NCI-H345 (cell line): ENCODE data around the gene POC1B.
"Not testable (repeated sequence)": the region's sequence is repeated elsewhere in the genome, so short reads cannot be mapped to it uniquely, and the experiment has no call there.

Source experiments
- DNase-seq: peaks from one replicate; lab custom pipeline; 2025; lab: John Stamatoyannopoulos, UW

POC1B gene

DNA sequence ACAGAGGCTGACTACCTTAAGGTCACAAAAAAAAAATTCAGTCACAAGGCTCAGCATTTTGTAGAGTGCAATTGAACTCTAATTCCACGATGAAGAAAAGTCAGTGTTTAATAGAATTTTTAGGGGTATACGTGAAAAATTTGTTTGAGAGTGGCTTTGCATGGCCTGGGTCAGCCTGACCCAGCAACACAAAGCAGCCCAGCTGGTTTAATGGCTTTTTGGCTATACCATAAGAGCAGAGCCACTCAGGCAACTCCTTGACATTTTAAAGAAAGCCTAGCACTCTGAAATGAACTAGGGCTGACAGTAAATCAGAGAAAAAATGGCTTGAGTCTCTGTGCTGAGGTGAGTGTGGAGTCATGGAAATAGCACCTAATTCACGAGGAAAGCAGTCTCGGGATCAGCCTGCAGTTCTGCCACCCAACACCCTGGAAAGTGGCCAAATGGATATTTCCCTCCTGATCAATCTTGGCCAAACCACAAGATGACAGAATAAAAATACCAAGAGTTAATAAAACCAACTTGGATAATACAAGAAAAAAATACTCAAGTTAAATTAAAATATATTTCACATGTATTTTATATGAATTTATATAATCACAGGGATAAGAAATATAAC, 60.8 kb downstream of the POC1B start:
- no peak for DNase-seq

DNA sequence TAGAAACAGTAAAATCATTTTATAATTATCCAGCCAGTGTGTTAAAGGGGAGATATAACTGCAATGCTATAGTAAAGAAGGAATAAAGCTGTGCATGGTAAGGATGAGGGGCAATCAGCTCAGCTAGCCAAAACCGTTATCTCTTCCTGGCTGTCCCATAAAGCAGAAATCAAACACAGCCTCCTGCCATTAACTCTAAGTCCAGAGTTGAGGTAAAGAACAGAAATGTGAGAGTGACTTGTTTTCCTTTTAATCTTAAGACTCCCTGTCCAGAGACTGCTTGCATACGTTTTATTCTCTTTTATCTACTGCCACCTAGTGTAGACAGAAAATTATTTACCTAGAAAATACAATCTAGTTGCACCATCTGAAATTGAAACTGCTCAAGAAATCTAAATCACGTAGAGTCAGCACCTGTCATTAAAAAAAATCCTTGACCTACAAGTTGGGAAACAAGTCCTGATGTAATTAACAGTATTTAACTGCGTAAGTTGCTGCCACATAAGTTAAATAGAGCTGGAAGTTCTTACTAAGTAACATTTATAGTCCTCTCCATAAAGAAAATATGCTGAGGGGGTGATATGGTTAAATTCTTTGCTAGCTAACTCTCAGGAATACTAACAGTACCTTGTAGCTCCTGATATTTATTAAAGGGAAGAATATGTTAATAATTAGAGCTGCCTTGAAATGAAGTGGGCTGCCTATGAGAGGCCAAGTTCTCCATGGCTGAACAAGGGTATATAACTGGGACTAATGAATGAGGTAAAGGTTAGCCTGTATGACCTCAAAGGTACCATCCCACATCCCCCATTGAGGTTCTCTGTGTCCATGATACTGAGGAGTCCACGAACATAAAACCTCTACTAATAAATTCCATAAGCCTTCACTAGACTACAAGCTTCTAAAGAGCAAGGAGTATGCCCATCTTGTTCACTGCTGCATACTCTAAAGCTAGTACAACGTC, 63.9 kb downstream of the POC1B start:
- DNase-seq = peak; percentile 46

DNA sequence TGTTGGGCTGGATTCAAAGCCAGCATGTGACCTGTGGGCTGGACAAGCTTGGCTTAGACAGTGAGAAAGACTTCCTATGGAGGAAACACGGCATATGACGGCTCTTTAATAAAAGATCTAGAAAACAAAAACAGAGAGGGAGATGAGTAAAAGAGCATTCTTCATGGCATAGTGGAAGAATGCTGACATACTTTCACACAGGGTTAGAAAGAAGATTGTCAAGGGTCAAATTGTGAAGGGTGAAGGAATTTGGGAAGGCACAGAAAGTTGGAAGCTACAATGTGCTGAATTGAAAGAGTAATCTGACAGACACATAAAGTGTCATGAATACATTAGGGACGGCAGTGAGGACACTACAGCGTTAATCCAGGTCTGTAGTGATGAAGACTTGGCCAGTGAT, 64.7 kb downstream of the POC1B start:
- DNase-seq = no peak

DNA sequence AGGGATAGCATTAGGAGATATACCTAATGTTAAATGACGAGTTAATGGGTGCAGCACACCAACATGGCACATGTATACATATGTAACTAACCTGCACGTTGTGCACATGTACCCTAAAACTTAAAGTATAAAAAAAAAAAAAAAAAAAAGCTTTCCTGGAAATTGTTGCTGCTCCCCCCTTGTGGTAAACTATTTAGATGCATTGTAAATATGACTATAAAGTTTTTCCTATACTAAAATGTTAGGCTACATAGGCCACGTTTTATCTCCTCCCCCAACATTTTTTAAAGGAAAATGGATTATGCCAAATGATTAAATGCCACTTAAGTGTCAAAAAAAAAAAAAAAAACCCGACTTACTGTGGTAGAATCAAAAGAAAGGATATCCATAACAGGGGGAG, 66.6 kb downstream of the POC1B start:
- DNase-seq = not testable (repeated sequence)

DNA sequence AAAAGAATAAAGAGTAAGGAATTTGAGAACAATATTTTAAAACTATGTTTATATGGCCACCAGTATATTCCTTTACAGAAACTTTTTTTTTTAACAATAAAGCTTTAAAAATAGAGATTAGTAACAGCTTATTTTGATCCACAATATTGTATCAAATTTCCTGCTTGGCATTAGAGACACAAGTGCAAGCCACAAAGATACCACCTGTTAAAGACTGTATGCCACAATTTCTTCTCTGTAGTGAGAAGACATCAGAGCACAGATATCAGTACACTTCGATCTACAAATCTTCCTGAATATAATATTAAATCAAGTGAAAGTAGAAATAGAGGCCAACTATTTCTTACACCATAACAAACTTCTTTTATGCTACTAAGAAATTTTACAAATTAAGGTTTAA, 69.3 kb downstream of the POC1B start:
- no peak for DNase-seq

DNA sequence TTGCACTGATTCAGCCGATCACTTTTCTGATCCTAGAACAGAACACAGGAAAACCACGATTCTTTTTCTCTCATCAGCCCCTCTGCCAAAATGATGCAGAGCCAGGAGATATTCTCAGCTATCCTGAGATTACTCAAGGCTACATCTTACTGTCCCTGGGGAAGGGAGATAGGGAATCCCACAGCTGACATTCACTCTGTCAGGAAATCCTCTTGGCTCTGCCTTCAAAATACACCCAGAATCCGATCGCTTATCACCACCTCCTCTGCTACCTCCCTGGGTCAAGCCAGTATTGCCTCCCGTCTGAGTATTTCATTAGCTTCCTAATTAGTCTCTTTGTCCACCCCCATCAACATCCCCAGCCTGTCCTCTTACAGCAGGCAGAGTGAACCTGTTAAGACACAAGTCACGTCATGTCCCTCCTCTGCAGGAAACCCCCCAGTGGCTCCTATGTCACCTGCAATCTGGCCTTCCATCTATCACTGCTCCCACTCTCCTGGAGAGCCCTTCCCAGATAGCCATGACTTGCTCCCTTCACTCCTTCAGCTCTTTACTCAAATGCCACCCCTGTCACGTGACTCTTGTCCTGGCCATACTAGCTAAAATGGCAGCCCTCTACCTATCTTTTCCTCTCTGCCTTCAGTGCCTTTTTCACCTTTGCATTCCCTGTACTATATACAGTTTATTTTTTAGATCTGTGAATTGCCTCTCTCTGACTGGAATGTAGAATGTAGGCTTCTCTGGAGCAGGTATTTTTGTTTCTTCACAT, 71.6 kb downstream of the POC1B start:
- no peak for DNase-seq

DNA sequence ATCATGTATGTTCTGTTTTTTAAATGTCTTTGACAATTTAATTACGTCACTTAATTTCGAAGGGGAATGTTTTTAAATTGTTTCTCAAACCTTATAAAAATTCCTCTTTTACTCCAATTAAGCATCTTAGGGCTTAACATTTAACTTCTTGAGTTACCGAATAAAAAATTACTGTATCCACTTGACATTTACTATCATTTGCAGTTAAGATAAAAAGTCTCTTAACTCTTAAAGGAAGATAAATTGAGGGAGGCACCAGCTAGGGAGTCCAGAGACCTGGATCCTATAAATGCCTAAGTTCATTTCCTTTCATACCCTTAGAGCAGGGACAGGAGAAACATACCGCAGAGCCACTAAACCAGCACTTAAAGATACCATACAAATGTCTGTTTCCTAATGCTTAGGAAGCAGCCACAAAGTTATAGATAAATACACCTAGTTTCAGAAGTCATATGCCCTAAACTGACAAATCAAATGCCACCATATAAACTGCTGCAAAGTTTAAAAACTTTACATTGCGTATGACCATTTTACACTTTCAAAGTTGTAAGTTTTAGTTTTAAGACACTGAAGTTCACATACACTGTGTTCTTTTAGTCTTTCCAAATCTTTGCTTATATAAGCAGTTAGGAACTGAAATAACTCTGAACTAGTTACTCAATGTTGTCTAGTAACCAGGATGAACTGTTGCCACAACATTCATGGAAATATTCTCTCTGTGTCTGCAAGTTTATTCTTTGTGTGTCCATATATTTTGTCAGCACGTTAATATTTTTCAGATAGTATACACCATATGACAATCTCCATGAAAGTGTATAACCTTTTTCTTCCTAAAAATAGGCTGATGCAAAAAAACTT, 72.5 kb downstream of the POC1B start:
- no peak for DNase-seq

DNA sequence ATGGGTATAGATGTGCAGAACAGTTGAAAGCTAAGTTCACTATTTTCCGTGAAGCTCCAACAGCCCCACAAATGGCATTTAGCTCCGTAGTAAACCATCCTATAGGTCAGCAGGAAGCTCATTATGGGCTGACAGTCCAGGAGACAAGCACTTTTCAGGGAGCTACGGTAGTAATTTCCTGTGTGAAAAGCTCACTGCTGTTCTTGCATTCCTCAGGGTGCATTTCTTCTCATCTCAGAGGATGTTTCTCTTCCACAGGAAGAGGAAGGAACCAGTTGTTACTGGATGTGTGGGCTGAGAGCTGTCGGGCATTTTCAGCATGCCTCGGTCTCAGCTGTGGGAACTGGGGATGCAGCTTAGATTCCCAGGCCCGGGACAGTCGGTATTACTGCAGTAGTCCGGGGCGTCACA, 74.0 kb downstream of the POC1B start:
- no peak for DNase-seq

DNA sequence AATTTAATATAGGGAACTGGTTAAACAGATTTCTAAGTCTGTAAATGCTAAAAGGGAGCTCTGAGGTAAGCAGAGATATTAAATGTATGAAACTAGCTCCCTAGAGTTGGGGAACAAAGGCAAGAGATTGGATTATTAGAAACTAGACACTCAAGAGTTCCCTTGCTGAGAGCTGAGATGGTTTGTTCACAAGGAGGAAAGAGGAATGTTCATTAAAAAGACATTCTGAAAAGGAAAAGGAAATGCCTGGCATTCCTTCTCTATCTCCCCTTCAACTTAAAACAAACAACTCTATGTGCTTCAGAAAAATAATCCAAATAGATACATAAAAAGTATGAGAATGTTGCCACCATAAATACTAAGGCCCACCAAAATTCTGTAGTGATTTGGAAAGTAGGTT, 74.9 kb downstream of the POC1B start:
- no peak for DNase-seq

DNA sequence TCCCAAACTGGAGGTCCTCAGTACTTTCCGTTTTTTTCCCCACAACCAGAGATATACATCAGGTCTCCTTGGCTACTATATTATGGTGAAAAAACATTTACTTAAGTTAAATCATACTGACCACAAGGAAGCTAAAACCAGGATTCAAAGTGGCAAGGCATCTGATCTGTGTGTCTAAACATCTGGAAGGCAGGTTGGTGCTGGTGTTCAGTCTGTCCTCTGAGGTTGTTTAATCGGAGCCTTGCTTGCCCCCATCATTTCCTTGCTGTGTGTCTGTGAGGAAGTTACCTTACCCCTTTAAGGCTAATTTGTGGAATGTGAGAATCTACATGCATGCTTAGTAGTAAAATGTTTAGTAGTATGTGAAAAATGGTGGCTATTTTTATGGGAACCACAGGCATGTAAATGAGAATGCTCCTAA, 76.9 kb downstream of the POC1B start:
- no peak for DNase-seq

DNA sequence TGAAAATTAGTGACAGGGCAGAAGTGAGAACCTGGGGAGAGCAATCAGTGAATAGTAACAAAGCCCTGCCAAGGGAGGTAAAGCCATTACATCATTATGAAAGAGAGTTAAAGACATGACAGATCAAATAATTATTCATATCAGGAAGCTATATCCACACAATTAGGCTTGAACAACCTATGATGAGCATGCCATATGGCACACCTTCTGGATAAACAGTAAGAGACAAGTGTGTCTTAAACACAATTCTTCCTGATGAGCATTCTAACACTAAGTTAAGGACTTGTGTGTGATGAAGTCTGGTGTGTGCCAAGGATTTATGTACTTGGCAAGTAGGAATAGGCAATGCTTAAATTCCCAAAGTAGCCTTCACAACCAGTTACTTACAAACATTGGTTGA, 77.3 kb downstream of the POC1B start:
- DNase-seq = no peak

DNA sequence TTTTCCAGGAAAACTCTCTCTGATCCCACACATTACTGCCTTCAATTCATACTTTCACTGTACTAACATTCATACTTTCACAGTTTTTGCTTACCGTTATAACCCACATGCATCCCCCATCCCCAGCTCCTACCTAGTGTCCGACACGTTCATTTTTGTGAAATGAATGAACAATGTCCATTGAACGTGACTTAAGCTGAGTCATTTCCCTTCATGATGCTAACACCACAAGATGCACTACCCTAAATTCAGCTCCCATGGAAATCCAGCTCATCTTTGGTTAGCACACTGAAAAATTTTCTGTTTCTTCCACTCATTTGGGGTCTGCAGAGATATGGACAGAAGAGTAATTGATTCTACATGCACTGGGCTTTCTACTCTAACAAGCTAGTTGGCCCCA, 85.9 kb downstream of the POC1B start:
- DNase-seq = no peak

DNA sequence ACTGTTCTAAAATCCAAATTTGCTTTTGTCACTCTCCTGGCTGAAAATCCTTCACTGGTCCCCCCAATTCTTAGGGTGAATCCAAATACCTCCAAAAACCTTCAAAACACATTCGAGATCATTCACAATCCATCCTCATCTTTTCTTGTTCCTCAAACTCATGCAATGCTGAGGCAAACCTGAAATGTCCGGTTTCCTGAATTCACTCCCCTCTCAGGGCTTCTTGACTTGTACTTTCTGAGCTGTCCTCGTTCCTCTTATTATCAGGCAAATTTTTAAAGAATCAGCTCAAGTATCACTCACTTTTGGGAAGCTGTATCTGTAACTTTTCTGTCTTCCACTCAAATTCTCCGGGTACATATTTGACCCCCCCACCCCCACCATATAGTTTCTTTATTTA, 88.6 kb downstream of the POC1B start:
- DNase-seq = no peak

DNA sequence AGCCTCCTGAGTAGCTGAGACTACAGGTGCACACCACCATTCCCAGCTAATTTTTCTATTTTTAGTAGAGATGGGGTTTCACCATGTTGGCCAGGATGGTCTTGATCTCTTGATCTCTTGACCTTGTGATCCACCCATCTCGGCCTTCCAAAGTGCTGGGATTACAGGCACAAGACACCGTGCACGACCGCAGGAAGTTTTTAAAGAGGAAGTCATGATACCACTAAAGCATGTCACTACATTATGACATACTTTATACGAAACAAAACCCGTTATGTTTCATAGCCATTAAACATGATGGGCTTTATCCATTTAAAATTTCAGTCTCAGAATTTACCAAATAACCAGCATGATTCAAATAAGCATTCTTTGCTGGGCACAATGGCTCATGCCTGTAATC, 89.8 kb downstream of the POC1B start:
- DNase-seq = no peak

DNA sequence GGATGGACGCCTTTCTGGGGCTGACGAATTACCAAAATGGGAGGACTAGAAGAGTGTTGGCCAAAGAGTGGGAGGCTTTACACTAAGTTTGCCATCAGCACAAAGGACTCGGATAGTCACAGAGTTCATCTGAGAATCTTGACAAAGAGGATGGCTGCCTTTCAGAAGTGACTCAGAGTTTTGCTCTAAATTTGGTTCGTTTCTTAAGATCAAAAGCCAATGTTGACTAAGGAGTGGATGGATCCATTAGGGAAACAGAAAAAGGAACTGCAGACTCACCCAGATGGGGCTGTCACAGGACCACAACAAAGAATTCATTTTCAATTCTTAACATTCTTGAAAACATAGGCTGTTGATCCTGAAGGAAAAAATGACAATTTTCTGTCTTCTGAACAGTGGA, 92.2 kb downstream of the POC1B start:
- no peak for DNase-seq

DNA sequence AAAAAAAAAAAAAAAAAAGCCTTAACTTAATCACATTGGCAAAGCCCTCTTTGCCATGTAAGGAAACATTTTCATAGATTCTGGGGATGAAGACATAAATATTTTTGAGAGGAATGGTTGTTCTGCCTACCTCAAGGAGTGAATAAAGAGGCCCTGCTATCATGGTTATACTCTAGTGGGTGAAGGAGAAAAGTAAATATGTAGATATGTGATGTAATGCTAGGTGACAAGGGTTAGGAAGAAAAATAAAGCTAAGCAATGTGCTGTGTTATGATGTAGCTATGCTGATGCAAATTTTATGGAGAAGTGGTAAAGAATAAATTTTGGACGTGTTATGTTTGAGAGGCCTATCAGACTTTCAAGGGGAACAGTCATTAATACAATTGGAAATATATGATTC, 93.5 kb downstream of the POC1B start:
- no peak for DNase-seq

DNA sequence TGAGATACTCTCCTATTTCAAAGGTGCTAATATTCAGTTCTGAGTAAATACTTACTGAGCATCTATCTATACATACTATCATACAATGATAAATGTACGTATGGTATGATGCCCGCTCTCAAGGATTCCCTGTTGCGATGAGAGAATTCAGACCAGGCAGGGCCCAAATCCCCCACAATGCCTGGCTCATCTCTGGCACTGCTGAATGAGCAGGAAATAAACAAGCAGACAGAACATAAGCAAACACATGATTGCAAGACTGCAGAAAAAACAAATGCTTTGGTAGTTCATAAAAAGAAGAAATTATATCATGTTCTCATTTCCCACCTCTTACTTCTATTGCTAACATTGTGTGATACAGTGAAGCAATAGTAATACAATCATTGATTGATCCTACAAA, 96.3 kb downstream of the POC1B start:
- DNase-seq = no peak

DNA sequence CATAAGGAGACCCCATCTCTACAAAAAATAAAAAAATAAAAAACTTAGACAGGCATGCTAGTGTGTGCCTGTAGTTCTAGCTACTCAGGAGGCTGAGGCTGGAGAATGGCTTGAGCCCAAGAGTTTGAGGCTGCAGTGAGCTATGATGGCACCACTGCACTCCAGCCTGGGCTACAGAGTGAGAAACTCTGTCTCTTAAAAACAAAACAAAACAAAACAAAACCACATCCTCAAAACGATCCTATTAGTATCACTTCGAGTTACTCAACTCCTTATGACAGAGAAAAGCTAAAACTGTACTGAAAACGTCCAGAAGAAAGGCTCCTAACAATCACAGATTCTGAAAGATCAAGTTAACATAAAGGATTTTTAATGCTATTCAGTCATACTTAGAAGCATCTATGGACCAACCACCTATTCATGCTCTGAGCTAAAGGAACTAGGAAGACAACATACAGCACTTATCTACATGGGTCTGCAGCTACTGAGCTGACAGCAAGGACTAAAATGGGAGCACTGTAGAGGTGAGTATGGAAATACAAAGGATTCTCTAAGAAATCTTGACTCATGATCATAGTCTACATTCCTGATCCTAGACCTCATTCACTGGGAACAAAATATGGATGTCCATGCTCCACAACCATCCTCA, 98.2 kb downstream of the POC1B start:
- no peak for DNase-seq

DNA sequence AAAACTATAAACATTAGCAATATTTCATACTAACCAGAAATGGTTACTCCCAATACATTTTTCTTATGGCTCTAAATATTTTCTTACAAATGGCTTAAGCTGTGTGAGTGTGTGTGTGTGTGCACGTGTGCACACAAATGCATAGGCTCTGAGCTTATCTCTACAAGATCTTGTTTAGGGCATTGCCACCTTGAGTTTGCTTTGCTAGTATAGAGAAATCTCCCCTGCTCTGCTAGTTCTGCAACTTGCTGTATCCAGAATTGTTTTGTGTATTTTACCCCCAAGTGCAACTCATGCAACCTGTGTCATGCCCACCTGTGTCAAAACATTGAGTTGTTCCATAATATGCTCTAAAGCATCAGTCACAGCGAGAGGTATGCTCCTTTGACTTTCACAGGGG, 101.0 kb downstream of the POC1B start:
- DNase-seq = no peak

DNA sequence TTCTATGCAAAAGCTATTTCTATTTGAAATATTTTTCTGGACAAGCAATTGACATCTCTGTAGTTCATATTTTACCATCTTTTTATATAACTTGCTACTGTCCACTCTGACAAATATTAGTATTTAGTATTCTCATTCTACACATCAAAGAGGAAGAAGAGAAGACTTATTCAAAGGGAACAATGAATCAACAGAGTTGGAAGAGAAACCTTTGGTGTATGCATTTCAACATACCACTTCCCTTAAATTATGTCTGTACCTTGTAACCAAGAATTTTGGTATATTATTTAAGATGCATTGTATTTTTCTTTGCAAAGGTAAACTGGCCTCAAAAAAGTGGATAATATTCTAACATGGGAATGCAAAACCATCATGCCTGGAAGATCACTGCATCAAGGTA, 101.5 kb downstream of the POC1B start:
- DNase-seq = no peak

DNA sequence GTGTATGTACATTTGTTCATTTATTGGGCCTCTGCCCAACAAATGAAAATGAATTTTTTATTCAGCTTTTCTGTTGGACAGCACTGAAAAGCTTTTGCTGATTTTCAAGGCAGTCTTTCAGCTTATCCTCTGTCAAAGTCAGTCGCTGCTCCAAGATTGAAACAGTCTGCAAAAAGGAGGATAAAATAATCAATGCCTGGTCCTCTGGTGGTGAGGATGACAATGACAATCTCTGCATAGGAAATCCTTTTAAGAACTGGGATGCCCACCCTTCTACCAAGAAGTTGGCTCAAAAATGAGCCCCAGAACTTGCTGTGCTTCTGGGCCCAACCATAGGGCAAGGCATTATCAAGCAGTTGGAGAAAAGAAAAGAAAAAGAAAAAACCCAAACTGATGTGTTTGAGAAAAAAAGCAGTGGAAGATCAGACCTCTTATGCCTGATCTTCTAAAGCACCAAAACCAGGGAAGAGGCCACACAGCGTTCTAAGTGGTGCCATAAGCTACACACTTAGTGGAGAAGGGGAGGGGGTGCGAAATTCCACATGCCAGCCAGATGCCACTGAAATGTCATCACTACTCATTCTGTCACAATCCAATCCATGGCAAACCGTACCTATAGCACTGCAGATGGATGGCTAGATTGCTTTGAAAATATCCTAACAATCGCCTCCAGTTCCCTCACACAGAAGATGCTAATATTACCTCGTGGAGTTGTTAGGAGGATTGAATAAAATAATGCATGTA, 104.6 kb downstream of the POC1B start:
- DNase-seq = no peak
